Heart left ventricle (tissue), 13 donors: Measurements from ENCODE around the gene HTATSF1.

Experiments
- POLR2A ChIP-seq, 2 donors: fragments of 450-650 bp; IDR thresholded peaks; one replicate each; pipeline ENCODE4 v1.6.1; 2017; ENCODE audit warnings: antibody characterized with exemption in 2 of 2, mild to moderate bottlenecking in 2 of 2, moderate library complexity in 2 of 2
- TF ChIP-seq, protein P1 (sequence below), 12 donors: fragments of 200-600 bp; sonication (generic) in 4 of 12; IDR thresholded peaks; one replicate each; pipeline versions ENCODE4 v1.5.0 to v1.8.0; 2018 to 2022; ENCODE audit warnings: antibody characterized with exemption in 12 of 12, mild to moderate bottlenecking in 5 of 12
- donor health status: ischemic (EF 13 %, LVEDD 7.1; RV severe dilation, severe dysfunction).
- donor health status: DM: no; HTN: yes; CAD: no.
- donor health status: DM: no; HTN: no; CAD: no.
- donor health status: ischemic (EF 25% LVEDD 6.9; RV normal size, moderate dysfunction).
- donor health status: ischemic (EF 25% LVEDD 5.7; RV mildly dilated, moderate dysfunction).
- donor health status: ischemic (EF 35%, LVEDD 5.7; RV mildly dilated, moderate dysfunction).
- donor health status: nonischemic (EF 11% LVEDD 7.7; RV severe dilation, severe dysfunction).
- donor health status: DM: yes; HTN: yes; CAD: no.
- donor health status: PGD.
- donor health status: ischemic (EF 29% LVEDD 5.4; RV normal size, mild dysfunction).
- donor health status: nonischemic (EF 23%, LVEDD 6.1; RV moderate dilation, normal function).

DNA sequence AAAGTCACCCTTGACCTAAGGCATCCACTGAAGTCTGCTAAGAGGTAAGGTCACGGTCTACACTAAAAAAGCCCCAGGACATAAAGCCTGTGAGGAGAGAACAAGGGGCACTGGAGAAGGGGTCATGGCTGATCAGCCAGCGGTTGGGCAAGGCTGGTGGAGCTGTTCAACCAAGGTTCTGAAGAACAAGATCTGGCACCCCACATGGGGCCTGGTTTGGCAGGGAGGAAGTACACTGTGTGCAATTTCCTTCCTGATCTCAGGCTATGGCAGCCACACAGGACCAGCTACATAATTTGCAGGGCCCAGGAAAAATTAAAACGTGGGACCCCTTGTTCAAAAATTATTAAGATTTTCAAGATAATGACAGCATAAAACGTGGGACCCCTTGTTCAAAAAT is 23.7 kb upstream of the HTATSF1 start:
- no peak for TF ChIP-seq POLR2A (IDR thresholded peaks at IDR 0.05)
- TF ChIP-seq, protein P1, sequence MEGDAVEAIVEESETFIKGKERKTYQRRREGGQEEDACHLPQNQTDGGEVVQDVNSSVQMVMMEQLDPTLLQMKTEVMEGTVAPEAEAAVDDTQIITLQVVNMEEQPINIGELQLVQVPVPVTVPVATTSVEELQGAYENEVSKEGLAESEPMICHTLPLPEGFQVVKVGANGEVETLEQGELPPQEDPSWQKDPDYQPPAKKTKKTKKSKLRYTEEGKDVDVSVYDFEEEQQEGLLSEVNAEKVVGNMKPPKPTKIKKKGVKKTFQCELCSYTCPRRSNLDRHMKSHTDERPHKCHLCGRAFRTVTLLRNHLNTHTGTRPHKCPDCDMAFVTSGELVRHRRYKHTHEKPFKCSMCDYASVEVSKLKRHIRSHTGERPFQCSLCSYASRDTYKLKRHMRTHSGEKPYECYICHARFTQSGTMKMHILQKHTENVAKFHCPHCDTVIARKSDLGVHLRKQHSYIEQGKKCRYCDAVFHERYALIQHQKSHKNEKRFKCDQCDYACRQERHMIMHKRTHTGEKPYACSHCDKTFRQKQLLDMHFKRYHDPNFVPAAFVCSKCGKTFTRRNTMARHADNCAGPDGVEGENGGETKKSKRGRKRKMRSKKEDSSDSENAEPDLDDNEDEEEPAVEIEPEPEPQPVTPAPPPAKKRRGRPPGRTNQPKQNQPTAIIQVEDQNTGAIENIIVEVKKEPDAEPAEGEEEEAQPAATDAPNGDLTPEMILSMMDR (IDR thresholded peaks at IDR 0.05), result no peak
